ENCODE measurements around the gene STT3B.

DNA sequence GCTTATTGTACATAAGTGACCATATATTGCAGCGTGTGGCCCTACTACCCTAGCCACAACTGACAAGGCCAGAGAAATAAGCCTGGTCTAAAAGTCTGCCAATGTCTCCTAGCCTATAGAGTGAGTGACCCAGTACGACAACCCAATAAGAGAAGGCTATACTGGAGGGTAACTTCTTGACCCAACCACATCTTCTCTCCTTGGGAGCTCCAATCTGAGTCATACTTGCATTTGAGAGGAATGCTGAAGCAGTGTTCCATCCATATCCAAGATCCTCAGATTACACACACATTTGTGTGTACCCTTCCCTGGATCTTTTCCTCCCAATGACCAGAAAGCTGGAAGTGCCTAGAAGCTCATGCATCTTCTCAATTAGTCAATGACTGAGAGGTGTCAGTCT, 11.3 kb upstream of the STT3B start:
- TF ChIP-seq, protein P1, sequence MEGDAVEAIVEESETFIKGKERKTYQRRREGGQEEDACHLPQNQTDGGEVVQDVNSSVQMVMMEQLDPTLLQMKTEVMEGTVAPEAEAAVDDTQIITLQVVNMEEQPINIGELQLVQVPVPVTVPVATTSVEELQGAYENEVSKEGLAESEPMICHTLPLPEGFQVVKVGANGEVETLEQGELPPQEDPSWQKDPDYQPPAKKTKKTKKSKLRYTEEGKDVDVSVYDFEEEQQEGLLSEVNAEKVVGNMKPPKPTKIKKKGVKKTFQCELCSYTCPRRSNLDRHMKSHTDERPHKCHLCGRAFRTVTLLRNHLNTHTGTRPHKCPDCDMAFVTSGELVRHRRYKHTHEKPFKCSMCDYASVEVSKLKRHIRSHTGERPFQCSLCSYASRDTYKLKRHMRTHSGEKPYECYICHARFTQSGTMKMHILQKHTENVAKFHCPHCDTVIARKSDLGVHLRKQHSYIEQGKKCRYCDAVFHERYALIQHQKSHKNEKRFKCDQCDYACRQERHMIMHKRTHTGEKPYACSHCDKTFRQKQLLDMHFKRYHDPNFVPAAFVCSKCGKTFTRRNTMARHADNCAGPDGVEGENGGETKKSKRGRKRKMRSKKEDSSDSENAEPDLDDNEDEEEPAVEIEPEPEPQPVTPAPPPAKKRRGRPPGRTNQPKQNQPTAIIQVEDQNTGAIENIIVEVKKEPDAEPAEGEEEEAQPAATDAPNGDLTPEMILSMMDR (tag by site-specific recombination; IDR thresholded peaks at IDR 0.05): no peak
- no peak for TF ChIP-seq ZNF549 (tag by site-specific recombination; IDR thresholded peaks at IDR 0.05)
- TF ChIP-seq ZNF785 (tag by site-specific recombination; IDR thresholded peaks at IDR 0.05): no peak
- TF ChIP-seq SETDB1 (IDR thresholded peaks at IDR 0.05; ENCODE audit: insufficient read length, low read length): no peak

Measured in HEK293 (cell line).